Measurements from ENCODE around the gene CHST2. TPM values are rescaled to one million over a fixed set of nuclear protein-coding genes. Genes with fewer than 3 reads are reported as not detected.

Gene CHST2
- total RNA-seq, 1 donor from 2014 or later: 5.9 TPM

GRCh38 chr3:143151004-143151731, 31.6 kb downstream of the CHST2 start:
- H3K27me3 Mint-ChIP-seq (ENCODE audit: insufficient read depth, low read depth): no peaks in the 10 kb centered on the region
- Histone ChIP-seq H4K20me1 (ENCODE audit: low read depth) (no peaks in the 10 kb centered on the region), H3K9me3 (ENCODE audit: low read depth) (no peaks in the 10 kb centered on the region), H3K4me1 (no peaks in the 10 kb centered on the region), H2AFZ (replicated peaks) (peak overlapping the region; percentile 34), H3K27ac (no peak overlapping the region), H3K36me3 (no peaks in the 10 kb centered on the region), H3F3A (ENCODE audit: low read depth) (no peaks in the 10 kb centered on the region), H3K4me3 (no peak overlapping the region), H3K9ac (no peak overlapping the region), H3K79me2 (ENCODE audit: low read depth) (no peaks in the 10 kb centered on the region), H3K27me3 (no peaks in the 10 kb centered on the region), H3K4me2 (no peak overlapping the region)
- no peak overlapping the region for H3K4me3 Mint-ChIP-seq
- no peaks in the 10 kb centered on the region for H3K9me3 Mint-ChIP-seq
- no peak for DNase-seq (ENCODE audit: low spot score)
- no peak overlapping the region for H3K27ac Mint-ChIP-seq
- TF ChIP-seq CTCF (IDR thresholded peaks at IDR 0.05) (no peak), EZH2 (IDR thresholded peaks at IDR 0.05) (no peak), EZH2phosphoT487 (IDR thresholded peaks at IDR 0.05) (no peak)
- H3K36me3 Mint-ChIP-seq: no peaks in the 10 kb centered on the region
- no peaks in the 10 kb centered on the region for H3K4me1 Mint-ChIP-seq

- no peaks in the 10 kb centered on the region for H3K4me1 Mint-ChIP-seq
- H3K9me3 Mint-ChIP-seq: no peaks in the 10 kb centered on the region
- Histone ChIP-seq H3K36me3 (no peaks in the 10 kb centered on the region), H4K20me1 (ENCODE audit: low read depth) (no peaks in the 10 kb centered on the region), H3K9ac (no peak overlapping the region), H3K4me2 (no peak overlapping the region), H3F3A (ENCODE audit: low read depth) (no peaks in the 10 kb centered on the region), H3K79me2 (ENCODE audit: low read depth) (no peaks in the 10 kb centered on the region), H3K4me3 (no peak overlapping the region), H3K27me3 (no peaks in the 10 kb centered on the region), H3K27ac (no peak overlapping the region), H3K4me1 (no peaks in the 10 kb centered on the region), H3K9me3 (ENCODE audit: low read depth) (no peaks in the 10 kb centered on the region), H2AFZ (replicated peaks) (no peak overlapping the region)
- no peaks in the 10 kb centered on the region for H3K36me3 Mint-ChIP-seq
- no peak overlapping the region for H3K4me3 Mint-ChIP-seq
- no peak for DNase-seq (ENCODE audit: low spot score)
- no peak overlapping the region for H3K27ac Mint-ChIP-seq
- H3K27me3 Mint-ChIP-seq (ENCODE audit: insufficient read depth, low read depth): no peaks in the 10 kb centered on the region
- TF ChIP-seq EZH2phosphoT487 (IDR thresholded peaks at IDR 0.05) (no peak), CTCF (IDR thresholded peaks at IDR 0.05) (no peak), EZH2 (IDR thresholded peaks at IDR 0.05) (no peak)
These were observed 32.5 kb downstream of the CHST2 start for GRCh38 chr3:143152043-143152442.

GRCh38 chr3:143155756-143156155, 36.2 kb downstream of the CHST2 start:
- H3K9me3 ChIP-seq (ENCODE audit: low read depth): no peaks in the 10 kb centered on the region
- TF ChIP-seq EZH2phosphoT487 (IDR thresholded peaks at IDR 0.05): no peak
- no peak for TF ChIP-seq CTCF (IDR thresholded peaks at IDR 0.05)
- no peak for TF ChIP-seq EZH2 (IDR thresholded peaks at IDR 0.05)

More at GRCh38 chr3:143155756-143156155, 36.2 kb downstream of the CHST2 start:
- Histone ChIP-seq H3K4me3 (no peak overlapping the region), H3K4me1 (no peaks in the 10 kb centered on the region), H3K9ac (no peak overlapping the region), H4K20me1 (ENCODE audit: low read depth) (no peaks in the 10 kb centered on the region), H3K27me3 (no peaks in the 10 kb centered on the region), H3K4me2 (no peak overlapping the region), H3F3A (ENCODE audit: low read depth) (no peaks in the 10 kb centered on the region), H3K36me3 (no peaks in the 10 kb centered on the region), H3K27ac (no peak overlapping the region), H2AFZ (replicated peaks) (no peak overlapping the region), H3K79me2 (ENCODE audit: low read depth) (no peaks in the 10 kb centered on the region)
- Mint-ChIP-seq H3K4me3 (no peak overlapping the region), H3K4me1 (peaks cover 7% of the 10 kb centered on the region), H3K27ac (no peak overlapping the region), H3K27me3 (ENCODE audit: insufficient read depth, low read depth) (no peaks in the 10 kb centered on the region), H3K36me3 (no peaks in the 10 kb centered on the region), H3K9me3 (no peaks in the 10 kb centered on the region)
- DNase-seq (ENCODE audit: low spot score): no peak
